NCI-H2107 (cell line): Measurements from ENCODE around the gene TMEM150A.
"Not testable (repeated sequence)": the region's sequence is repeated elsewhere in the genome, so short reads cannot be mapped to it uniquely, and the experiment has no call there.

Source experiments
- DNase-seq: peaks from one replicate; lab custom pipeline; 2025; lab: John Stamatoyannopoulos, UW

TMEM150A gene

DNA sequence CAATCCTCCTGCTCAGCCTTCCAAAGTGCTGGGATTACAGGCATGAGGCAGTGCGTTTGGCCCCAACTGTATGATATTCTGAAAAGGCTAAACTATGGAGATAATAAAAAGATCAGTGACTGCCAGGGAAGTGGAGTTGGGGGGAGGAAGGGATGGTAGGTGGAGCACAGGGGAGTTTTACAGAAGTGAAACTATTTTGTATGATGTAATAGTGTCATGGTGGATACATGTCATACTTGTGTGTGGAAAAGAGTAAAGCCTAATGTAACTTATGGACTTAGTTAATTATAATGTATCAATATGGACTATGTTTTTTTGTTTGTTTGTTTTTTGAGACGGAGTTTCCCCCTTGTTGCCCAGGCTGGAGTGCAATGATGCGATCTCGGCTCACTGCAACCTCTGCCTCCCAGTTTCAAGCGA is 38.3 kb downstream of the TMEM150A start:
- DNase-seq: no peak

DNA sequence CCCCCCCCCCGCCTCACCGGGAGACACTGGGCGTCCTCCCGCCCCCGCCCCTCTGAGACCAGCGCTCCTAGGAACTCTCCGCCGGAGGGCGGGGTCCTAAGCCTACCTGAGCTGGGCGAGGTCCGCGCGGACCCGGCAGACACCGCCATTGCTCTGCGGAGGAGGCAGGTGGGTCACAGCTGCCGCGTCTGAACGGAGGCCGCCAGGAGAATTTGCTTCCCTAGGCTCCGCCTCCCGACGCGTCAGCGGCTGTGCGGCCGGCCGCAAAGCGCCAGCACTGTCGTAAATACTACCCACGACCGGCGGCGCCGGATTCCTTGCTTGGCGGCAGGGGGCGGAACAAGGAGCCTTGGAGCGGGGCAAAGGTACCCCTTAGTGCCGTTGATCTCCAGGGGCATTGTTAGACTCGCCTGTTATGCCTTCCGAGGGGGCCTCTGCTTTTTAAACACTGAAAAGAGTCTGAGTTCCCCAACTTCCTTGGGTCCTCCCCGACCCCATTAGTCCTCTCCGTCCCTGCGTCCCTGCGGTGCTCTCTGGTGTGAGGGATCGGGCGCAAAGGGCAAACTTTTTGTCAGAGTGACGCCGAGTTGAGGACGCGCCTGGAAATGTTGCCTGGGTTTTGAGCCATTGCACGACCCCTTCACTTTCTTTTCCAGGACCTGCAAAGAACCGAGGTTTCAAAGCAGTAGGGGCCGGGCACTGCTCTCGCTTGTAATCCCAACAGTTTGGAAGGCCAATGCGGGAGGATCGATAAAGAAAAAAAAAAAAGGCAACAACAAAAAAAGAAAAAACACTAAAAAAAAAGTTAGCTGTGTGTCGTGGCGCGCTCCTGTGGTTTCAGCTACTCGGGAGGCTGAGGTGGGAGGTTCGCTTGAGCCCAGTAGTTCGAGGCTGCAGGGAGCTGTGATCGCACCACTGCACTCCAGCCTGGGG is 41.0 kb downstream of the TMEM150A start, which contains the start of gene GGCX:
Gene GGCX (minus strand): TSS at position 214 of the 933 bp plus-strand sequence. CDS start 65 bp downstream, at position 149.
- DNase-seq: peak; percentile 92

DNA sequence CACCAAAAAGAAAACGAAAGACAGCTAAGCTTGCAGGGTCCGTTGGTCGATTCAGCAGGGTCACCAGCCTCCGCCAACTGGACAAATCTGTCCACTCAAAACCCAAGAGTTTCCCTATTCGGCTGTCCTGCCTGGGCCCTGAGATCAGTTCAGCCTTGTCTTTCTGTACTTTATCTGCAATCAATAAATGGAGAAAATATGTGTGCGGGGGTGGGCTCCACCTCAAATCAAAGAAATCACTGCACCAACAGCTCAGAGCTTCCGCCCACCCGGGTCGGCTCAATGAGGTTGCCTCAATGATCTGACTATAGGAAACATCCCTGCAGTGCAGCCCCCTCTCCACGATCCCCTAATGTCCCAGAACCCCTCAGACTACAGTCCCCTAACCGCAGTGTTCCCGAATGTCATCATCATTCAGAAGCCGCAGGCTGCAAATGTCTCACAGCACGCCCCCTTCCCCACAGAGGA is 41.7 kb downstream of the TMEM150A start:
- DNase-seq: no peak

DNA sequence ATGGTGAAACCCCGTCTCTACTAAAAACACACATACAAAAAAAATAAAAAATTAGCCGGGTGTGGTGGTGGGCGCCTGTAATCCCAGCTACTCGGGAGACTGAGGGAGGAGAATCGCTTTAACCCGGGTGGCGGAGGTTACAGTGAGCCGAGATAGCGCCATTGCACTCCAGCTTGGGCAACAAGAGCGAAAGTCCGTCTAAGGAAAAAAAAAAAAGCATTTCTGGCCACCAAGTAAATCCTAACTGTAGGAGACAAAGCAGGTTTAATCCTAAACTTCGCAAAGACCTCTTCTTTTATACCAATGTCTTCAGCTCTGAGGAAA is 42.1 kb downstream of the TMEM150A start:
- not testable (repeated sequence) for DNase-seq

DNA sequence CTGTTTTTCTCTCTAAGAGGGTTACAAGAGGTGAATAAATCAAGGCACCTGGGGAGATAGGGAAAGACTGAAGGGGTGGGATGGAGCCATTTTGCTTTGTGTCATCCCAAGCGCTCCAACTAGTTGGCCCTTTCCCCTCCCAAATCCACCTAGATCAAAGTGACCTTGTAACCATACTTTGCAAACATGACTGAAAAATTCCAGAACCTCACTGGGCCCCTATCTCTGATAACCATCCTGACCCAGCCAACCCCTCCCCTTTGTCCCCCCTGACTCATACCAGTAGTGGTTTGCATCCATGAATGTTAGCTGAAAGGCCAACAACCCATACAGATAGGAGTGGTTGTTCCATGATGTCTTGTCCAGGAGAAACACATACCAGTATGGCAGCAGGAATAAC is 44.3 kb downstream of the TMEM150A start:
- DNase-seq: no peak

DNA sequence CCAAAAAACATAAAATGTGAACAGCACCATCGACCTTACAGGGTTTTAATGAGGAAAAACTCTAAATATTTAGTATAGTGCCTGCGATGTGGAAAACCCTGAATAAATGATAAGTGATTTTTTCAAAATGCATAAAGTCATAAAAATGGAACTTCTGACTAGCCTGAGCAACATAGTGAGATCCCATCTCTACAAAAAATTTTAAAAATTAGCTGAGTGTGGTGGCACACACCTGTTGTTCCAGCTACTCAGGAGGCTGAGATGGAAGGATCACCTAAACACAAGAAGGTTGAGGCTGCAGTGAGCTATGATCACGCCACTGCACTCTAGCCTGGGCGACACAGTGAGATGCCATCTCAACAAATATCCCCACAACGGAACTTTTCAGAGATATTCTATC is 45.4 kb downstream of the TMEM150A start:
- DNase-seq: no peak

DNA sequence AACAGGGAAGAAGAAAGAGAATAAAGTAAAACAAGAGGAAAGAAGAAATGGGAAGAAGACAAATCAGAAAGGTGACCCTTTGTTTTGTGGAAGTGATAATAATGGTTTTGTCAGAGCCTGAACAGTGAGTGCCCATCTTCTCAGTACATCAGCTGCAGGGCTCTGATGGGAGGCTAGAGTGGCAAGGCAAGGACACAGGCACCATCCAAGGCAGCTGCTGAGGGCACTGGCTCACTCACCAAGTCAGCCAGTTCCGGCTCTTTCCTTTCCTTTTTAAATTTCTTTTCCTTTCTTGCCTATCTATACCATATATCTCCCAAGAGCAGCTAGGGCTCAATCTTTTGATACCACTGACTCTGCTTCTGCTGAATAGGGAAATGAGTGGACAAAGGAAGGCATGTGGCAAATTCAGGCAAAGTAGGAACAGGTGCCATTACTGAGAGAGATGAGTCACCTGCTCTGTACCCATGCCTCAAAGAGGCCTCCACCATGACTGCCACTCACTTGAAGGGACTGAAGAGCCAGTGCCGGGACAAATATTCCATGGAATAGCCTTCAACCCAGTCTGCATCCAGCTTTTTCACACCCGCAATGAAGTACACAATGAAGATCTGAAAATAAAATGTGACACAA is 47.4 kb downstream of the TMEM150A start:
- DNase-seq: no peak

DNA sequence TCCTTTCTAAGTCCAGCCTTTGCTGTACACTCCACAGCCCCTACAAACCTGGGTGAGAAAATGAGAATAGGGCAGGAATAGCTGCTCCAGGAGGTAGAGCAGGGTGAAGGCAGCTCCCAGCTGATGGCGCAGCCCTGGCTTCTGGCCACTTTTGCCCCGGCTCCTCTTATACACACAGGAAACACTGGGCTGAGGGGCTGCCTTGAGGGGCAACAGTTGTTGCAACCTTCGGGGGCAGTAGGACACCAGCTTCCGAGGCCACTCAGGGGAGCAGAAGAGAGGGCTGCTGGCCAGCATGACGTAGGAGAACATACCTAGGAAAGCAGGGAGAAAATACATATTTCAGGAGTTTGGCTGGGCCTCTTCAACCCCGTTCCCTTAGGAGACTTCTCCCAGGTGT is 49.3 kb downstream of the TMEM150A start:
- no peak for DNase-seq

DNA sequence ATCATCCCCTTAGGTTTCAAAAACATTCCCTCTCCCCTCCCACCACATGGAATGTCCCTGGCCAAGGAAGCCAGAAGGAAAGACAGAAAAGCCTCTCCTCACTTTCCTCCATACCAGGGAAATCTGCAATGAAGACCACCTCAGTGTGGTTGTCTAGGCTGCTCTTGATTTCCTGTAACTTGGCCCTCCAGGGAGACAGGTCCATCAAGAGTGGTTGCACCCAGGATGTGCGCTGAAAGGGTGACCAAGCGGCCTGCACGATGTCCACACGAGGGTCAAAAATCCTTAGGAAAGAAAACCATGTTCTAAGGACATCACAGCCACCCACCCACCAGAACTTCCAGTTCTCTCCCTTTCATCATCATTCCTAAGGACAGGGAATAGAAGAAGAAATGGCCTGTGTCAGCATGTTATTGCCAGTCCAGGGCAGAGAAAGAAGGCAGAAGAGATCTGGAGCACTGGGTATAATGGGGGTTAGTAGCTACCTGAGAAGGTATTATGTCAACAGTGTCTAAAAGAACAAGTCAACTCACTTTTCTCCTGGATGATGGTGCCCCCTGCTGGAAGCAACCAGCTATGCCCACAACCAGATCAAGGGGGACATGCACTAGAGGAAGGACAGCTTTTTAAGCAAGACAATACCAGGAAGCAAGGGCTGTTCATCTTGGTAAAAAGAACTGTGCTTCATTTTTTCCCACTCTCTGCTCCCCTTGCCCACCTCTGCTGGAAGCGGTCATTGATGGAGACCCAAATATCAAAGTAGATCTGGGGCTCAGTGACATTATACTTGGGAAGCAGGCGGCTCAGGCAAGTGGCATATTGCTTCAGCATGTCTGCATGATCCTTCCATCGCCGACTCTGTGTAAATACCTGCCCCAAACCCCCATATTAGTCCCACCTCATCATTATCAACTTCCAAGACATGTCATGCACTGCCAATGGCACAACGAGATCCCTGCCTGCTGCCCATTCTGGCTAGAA is 50.5 kb downstream of the TMEM150A start:
- peak; percentile 51 for DNase-seq

DNA sequence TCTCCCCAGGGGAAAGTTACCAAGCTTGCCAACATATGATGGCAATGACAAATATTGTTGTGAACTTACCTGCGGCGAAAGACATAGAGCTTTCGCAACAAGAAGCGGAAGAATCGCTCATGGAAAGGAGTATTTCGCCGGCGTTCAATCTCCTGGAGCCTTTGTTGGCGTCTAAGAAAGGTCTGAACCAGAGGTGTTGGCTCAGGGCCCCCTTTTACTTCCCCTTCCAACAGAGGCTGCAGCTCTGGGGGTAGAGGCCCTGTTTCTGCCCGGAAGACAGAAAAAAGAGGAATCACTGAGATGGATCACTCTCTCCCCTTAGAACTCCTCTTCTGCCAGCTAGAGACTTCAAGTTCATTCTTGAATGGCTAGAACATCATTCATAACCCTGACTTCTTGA is 52.0 kb downstream of the TMEM150A start:
- no peak for DNase-seq

DNA sequence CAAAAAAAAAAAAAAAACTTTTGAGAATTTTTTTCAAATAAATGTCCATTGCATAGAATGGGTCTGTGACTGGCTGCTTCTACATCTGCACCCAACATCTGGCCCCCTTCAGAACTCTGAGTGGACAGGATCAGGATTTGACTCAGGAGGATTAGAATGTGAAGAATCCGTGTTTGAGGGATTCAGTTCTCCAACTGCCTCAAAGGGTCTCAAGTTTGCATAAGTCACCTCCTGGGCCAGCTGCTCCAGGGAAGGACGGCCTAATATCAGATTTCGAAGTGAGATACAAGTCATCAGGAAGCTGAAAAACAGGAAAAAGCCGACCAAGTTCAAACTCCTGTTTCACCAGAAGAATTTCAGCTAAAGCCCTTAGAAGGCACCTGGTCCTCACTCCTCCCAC is 52.7 kb downstream of the TMEM150A start:
- no peak for DNase-seq

DNA sequence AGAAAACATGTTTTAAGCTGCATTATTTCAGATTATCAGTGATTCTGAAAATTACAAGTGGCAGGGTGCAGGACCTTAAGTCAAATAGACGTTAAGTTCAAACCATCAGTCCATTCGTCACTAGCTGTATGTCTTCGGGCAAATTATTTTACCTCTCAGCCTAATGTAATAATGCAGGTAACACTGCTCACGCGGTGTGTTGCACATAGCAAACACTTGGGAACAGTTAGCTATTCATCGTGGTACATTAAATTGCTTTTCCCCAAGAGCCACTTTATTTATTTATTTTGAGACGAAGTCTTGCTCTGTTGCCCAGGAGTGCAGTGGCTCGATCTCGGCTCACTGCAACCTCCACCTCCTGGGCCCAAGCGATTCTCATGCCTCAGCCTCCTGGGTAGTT is 53.4 kb downstream of the TMEM150A start:
- DNase-seq: no peak

DNA sequence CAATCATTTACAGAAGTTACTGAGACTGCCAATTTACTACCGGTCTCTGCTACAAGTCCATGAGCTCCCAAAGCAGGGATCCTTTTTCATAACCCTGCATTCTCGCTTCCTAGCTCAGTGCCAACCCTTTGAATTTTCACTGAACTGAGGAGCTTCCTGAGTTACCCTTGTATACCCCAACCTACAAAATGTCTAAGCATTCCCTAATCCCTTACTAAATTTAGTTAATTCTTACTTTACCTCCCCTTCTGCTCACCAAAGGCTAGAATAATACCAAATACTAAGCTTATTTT is 53.9 kb downstream of the TMEM150A start:
- DNase-seq: no peak
